HepG2 (cell line): ENCODE data around the gene ACSL6. TPM values are rescaled to one million over a fixed set of nuclear protein-coding genes. Genes with fewer than 3 reads are reported as not detected.
A peak's percentile ranks its signal among the peaks of the same experiment; 100 is the strongest.

Experiments used
- ATAC-seq: fragments of 200-7000 bp; cut with Tn5 transposase; 3 replicates; pipeline ENCODE4 v1.9.1; 2020; ENCODE audit warnings: mild to moderate bottlenecking, moderate library complexity
- BruUV-seq: library from RNA; stranded (reverse); fragments of 400-500 nt; replicated peaks from 2 replicates; lab custom pipeline; 2021; lab: Mats Ljungman, UMichigan
- CTCF ChIA-PET: fragments of 300-600 bp; formaldehyde crosslinking; extraction: SDS; loops from one replicate; lab custom pipeline; 2021; ENCODE audit warnings: low total read pairs, inconsistent platforms, low intra/inter-chr PET ratio; lab: Yijun Ruan, JAX
- POLR2A ChIA-PET: fragments of 350-600 bp; sonication (Branson Sonifier 250); formaldehyde crosslinking; loops from one replicate; lab custom pipeline; 2020; ENCODE audit warnings: antibody characterized with exemption, inconsistent platforms; lab: Yijun Ruan, JAX
- DNase-seq: peaks from one replicate; pipeline ENCODE4 v3.0.0-alpha.2; 2015; ENCODE audit warnings: low spot score
- FAIRE-seq: peaks from 3 replicates; lab custom pipeline; 2011; peaks lifted over from hg19 to GRCh38; lab: Jason Lieb, UNC
- H2AFZ ChIP-seq: one replicate; pipeline ENCODE4 v1.6.1; 2011; ENCODE audit warnings: low read length, inconsistent platforms
- H3K27ac ChIP-seq: fragments of 300-600 bp; 3 replicates; pipeline ENCODE4 v1.8.0; 2011; ENCODE audit warnings: mixed run types, mild to moderate bottlenecking, mixed read lengths, low read length, inconsistent platforms; ENCODE audit not compliant: insufficient read depth; ENCODE audit errors: extremely low read length
- H3K27me3 ChIP-seq, 2 experiments: fragments of 200-600 bp in 1 of 2; 2 replicates in 1 of 2; 3 replicates in 1 of 2; pipeline versions ENCODE4 v1.6.0 to v1.8.0; 2011; ENCODE audit warnings: low read length in 2 of 2, mild to moderate bottlenecking in 2 of 2, moderate library complexity in 2 of 2, inconsistent platforms in 1 of 2; ENCODE audit not compliant: insufficient read depth in 2 of 2, control insufficient read depth in 1 of 2
- H3K36me3 ChIP-seq, 2 experiments: fragments of 200-600 bp in 1 of 2; replicated peaks in 1 of 2; 2 replicates in 1 of 2; 3 replicates in 1 of 2; pipeline versions ENCODE4 v1.5.1 to v1.8.0; 2011; ENCODE audit warnings: low read length in 2 of 2, inconsistent platforms in 1 of 2; ENCODE audit not compliant: insufficient read depth in 2 of 2, control insufficient read depth in 1 of 2
- H3K4me1 ChIP-seq: 2 replicates; pipeline ENCODE4 v1.5.1; 2012; ENCODE audit warnings: low read length, inconsistent platforms; ENCODE audit not compliant: insufficient read depth
- H3K4me2 ChIP-seq: 2 replicates; pipeline ENCODE4 v1.6.0; 2011; ENCODE audit warnings: low read depth, low read length, inconsistent platforms
- H3K4me3 ChIP-seq, 3 experiments: fragments of 200-600 bp in 1 of 3; sonication (generic), shearing (Covaris generic) in 1 of 3; replicated peaks in 1 of 3; 2 replicates each; pipeline ENCODE4 v1.5.1; 2011 to 2016; ENCODE audit warnings: low read length in 3 of 3, inconsistent platforms in 2 of 3, low read depth in 2 of 3, mild to moderate bottlenecking in 2 of 3, control low read depth in 1 of 3, mixed read lengths in 1 of 3; ENCODE audit not compliant: insufficient read depth in 1 of 3
- H3K79me2 ChIP-seq: one replicate; pipeline ENCODE4 v1.6.1; 2011; ENCODE audit warnings: low read length, inconsistent platforms; ENCODE audit not compliant: insufficient read depth
- H3K9ac ChIP-seq: 2 replicates; pipeline ENCODE4 v1.6.0; 2011; ENCODE audit warnings: mild to moderate bottlenecking, low read depth, low read length, inconsistent platforms; ENCODE audit not compliant: insufficient read depth
- H3K9me3 ChIP-seq: 2 replicates; pipeline ENCODE4 v1.5.1; 2012; ENCODE audit warnings: mild to moderate bottlenecking, low read length
- H4K20me1 ChIP-seq: 2 replicates; pipeline ENCODE4 v1.6.0; 2011; ENCODE audit warnings: inconsistent platforms, mild to moderate bottlenecking, low read length, moderate library complexity; ENCODE audit not compliant: insufficient read depth
- FOXC1 ChIP-seq: sonication (generic); formaldehyde crosslinking; IDR thresholded peaks from 2 replicates; pipeline ENCODE4 v1.8.0; 2022; ENCODE audit warnings: mild to moderate bottlenecking, missing genetic modification reagents, borderline replicate concordance
- KAT2B ChIP-seq: fragments of 150-350 bp; IDR thresholded peaks from 2 replicates; pipeline ENCODE4 v1.6.1; 2014; ENCODE audit warnings: low read depth, low read length, borderline replicate concordance
- KAT8 ChIP-seq: IDR thresholded peaks from 2 replicates; pipeline ENCODE4 v1.6.1; 2016; ENCODE audit warnings: missing genetic modification reagents, missing compliant biosample characterization
- TEAD3 ChIP-seq: optimal IDR thresholded peaks from 2 replicates; pipeline ENCODE3; 2016; ENCODE audit warnings: borderline replicate concordance
- ZFX ChIP-seq: sonication (generic); formaldehyde crosslinking; IDR thresholded peaks from 2 replicates; pipeline ENCODE4 v1.4.0; 2020; ENCODE audit warnings: mild to moderate bottlenecking, low read depth, missing genetic modification reagents, moderate library complexity
- ZFY ChIP-seq: sonication (generic); formaldehyde crosslinking; IDR thresholded peaks from 2 replicates; pipeline ENCODE4 v1.4.0; 2020; ENCODE audit warnings: missing genetic modification reagents
- ZNF850 ChIP-seq: sonication (generic); formaldehyde crosslinking; conservative IDR thresholded peaks from 2 replicates; pipeline ENCODE4 v1.9.0; 2021; ENCODE audit warnings: mild to moderate bottlenecking, missing genetic modification reagents
- WGBS: methylation state at CpG from one replicate; pipeline ENCODE4 v1.1.6; 2017; ENCODE audit warnings: low lambda C conversion rate; 5-methylcytosine and 5-hydroxymethylcytosine counted together
- in situ Hi-C: cut with HindIII; loops from 2 replicates; pipeline ENCODE4 v1.10.0; 2017; ENCODE audit warnings: low pct_unique_long_range_greater_than_20kb; ENCODE audit not compliant: extremely low pct_ligation_motif_present
- intact Hi-C: fragments of 100-400 bp; cut with micrococcal nuclease; formaldehyde crosslinking; loops from one replicate; pipeline ENCODE4 v1.10.0; 2022; ENCODE audit not compliant: unreplicated experiment
- polyA plus RNA-seq, 8 experiments: library from polyadenylated mRNA; depleted of rRNA in 3 of 8; stranded (reverse) in 7 of 8; unstranded in 1 of 8; fragments of >200 nt; fragmentation: Illumina TruSeq in 4 of 8; extraction: Trizol in 4 of 8; gene quantifications; 2 replicates each; pipeline versions ENCODE4 v1.2.1 to v1.2.3, GENCODE V29; 2011 to 2016; ENCODE audit warnings: low read depth in 4 of 8, missing spikeins in 1 of 8, mixed read lengths in 1 of 8; ENCODE audit not compliant: insufficient read depth in 1 of 8
- total RNA-seq, 5 experiments: library from RNA; depleted of rRNA; stranded (reverse); fragments of >200 nt; fragmentation: Illumina TruSeq; extraction: Trizol; gene quantifications; 2 replicates each; pipeline ENCODE4 v1.2.3, GENCODE V29; 2016; ENCODE audit warnings: low read depth in 1 of 5
- TF ChIP-seq, protein P1 (sequence below): sonication (generic); formaldehyde crosslinking; IDR thresholded peaks from 2 replicates; pipeline ENCODE4 v1.5.1; 2020; ENCODE audit warnings: mild to moderate bottlenecking, missing genetic modification reagents, moderate library complexity

ACSL6 gene
- total and polyA plus RNA-seq, 2 of the 13 experiments (the other 11 are each of a cell fraction or from before 2014, with no cell fraction given) = 3.7 to 3.8 TPM

DNA sequence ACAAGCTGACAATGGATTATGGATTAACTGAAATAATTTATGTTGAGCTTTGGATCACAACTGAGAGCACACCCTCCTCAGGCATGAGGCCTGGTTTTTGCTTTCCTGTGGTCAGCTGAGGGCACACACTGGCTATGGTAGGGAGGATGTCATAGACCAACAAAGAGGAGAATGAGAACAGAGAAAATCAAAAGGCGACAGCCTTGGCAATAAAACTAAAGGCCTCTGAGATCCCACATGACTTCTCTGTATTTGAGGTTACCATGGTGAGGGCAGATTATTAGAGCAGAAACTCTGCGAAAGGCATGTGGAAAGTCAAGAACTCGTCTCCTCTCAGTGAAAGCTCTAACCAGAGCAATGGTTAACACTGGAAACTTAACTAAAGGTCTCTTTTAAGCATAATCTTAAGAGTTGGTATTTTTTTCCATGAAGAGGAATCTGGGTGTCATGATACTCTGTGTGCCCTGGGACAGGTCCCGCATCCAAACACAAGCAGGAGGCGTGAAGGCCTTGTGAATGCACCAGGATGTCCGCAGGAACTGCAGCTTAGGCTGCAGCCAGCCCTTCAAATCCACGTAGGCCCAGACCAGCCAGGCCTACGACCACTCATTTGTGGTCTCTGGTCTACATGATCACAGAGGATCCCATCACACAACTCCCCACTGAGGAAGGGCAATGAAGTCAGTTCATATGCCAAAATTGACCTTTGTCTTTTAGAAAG lies 53.6 kb downstream of the ACSL6 start:
- TF ChIP-seq KAT2B (no peak), ZFX (CRISPR knock-in tag) (0 out of 2 replicates have a peak, but pooled peaks have one; percentile 30), ZNF850 (CRISPR knock-in tag) (no peak), FOXC1 (no peak), TEAD3 (CRISPR knock-in tag) (no peak), KAT8 (CRISPR knock-in tag) (no peak), ZFY (CRISPR knock-in tag) (peak; percentile 38)
- TF ChIP-seq, protein P1, sequence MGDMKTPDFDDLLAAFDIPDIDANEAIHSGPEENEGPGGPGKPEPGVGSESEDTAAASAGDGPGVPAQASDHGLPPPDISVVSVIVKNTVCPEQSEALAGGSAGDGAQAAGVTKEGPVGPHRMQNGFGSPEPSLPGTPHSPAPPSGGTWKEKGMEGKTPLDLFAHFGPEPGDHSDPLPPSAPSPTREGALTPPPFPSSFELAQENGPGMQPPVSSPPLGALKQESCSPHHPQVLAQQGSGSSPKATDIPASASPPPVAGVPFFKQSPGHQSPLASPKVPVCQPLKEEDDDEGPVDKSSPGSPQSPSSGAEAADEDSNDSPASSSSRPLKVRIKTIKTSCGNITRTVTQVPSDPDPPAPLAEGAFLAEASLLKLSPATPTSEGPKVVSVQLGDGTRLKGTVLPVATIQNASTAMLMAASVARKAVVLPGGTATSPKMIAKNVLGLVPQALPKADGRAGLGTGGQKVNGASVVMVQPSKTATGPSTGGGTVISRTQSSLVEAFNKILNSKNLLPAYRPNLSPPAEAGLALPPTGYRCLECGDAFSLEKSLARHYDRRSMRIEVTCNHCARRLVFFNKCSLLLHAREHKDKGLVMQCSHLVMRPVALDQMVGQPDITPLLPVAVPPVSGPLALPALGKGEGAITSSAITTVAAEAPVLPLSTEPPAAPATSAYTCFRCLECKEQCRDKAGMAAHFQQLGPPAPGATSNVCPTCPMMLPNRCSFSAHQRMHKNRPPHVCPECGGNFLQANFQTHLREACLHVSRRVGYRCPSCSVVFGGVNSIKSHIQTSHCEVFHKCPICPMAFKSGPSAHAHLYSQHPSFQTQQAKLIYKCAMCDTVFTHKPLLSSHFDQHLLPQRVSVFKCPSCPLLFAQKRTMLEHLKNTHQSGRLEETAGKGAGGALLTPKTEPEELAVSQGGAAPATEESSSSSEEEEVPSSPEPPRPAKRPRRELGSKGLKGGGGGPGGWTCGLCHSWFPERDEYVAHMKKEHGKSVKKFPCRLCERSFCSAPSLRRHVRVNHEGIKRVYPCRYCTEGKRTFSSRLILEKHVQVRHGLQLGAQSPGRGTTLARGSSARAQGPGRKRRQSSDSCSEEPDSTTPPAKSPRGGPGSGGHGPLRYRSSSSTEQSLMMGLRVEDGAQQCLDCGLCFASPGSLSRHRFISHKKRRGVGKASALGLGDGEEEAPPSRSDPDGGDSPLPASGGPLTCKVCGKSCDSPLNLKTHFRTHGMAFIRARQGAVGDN = peak; percentile 48
- no peaks in the 10 kb centered on the region for H3K79me2 ChIP-seq
- H3K4me3 ChIP-seq = no peak overlapping the region
- in situ Hi-C loops (no loop called here), intact Hi-C loops (no loop called here)
- WGBS = 89% methylated on average over 8 of the region's 8 CpGs
- H3K27me3 ChIP-seq = no peaks in the 10 kb centered on the region
- FAIRE-seq (no peak), DNase-seq (no peak), ATAC-seq (peak; percentile 48)
- H3K36me3 ChIP-seq = no peaks in the 10 kb centered on the region
- no peak overlapping the region for H3K9ac ChIP-seq
- no peaks in the 10 kb centered on the region for H3K9me3 ChIP-seq
- ChIA-PET POLR2A (no interaction called here), CTCF (no interaction called here)
- H4K20me1 ChIP-seq = no peaks in the 10 kb centered on the region
- H3K27ac ChIP-seq = no peak overlapping the region
- no peak overlapping the region for H2AFZ ChIP-seq
- peaks cover 16% of the 10 kb centered on the region for H3K4me1 ChIP-seq
- BruUV-seq = no TSS peak
- no peak overlapping the region for H3K4me2 ChIP-seq
